Measurements from ENCODE around the gene PAH.

DNA sequence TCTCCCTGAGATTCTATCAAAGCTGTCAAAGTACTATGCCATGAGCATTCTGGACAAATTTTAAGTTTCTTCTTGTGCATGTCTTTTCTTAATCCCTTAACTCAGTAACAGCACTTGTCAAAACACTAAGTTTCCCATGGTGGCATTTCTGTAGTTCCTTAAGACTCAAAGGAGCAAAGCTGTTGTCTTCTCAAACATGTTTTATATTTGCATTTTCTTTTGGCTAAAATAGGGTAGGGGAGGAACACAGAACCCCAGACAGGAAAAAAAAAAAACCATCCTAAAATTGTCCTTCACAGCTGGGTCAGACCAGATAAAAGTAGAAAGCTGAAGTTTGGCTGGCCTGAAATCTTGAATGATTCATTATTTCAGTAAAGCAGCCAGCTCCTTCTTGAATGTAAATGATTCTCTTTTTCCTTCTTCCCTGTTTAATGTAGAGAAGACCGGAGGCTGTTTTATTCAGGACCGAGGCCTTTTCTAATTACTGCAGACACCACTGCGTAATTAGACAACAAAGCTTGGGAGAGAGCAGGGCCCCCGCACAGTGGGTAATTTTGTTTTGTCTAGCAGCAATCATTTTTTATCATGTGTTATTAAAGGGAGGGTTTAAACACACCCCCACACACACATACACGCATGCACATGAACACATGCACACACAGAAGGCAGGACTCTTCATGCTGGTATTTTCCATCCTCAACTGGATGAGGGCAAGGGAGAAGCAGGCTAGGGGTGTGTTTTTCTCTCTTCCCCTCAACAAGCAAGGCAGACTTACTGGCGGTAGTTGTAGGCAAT is 51.0 kb downstream of the PAH start:
- TF ChIP-seq ZNF184 (tag by site-specific recombination; IDR thresholded peaks at IDR 0.05) (no peak), TCF7L2 (IDR thresholded peaks at IDR 0.05; ENCODE audit: borderline replicate concordance, low read depth, low read length) (no peak), TSHZ1 (tag by site-specific recombination; IDR thresholded peaks at IDR 0.05; ENCODE audit: borderline replicate concordance) (no peak), ZNF175 (tag by site-specific recombination; IDR thresholded peaks at IDR 0.05) (no peak), CTCF (tag by site-specific recombination; IDR thresholded peaks at IDR 0.05) (no peak), SCRT1 (tag by site-specific recombination; IDR thresholded peaks at IDR 0.05; ENCODE audit: borderline replicate concordance) (no peak), ZNF670 (tag by site-specific recombination; IDR thresholded peaks at IDR 0.05; ENCODE audit: low read depth) (no peak), ZNF292 (tag by site-specific recombination; IDR thresholded peaks at IDR 0.05; ENCODE audit: borderline replicate concordance, low read depth) (no peak), ZBTB11 (tag by site-specific recombination; conservative IDR thresholded peaks at IDR 0.05; ENCODE audit: low read depth) (no peak), ZNF416 (tag by site-specific recombination; IDR thresholded peaks at IDR 0.05) (no peak), KLF16 (tag by site-specific recombination; IDR thresholded peaks at IDR 0.05) (no peak)
